Thyroid gland (tissue), 4 donors: Measurements from ENCODE around the gene SCN1A.

Experiments
- POLR2A ChIP-seq, 2 donors: fragments of 450-650 bp; IDR thresholded peaks; one replicate each; pipeline ENCODE4 v1.6.1; 2017; ENCODE audit warnings: antibody characterized with exemption in 2 of 2, mild to moderate bottlenecking in 2 of 2, moderate library complexity in 1 of 2
- TF ChIP-seq, protein P1 (sequence below), 6 experiments: fragments of 200-600 bp in 3 of 6; fragments of 450-650 bp in 3 of 6; sonication (generic) in 3 of 6; IDR thresholded peaks; one replicate each; pipeline ENCODE4 v1.5.1; 2016 to 2019; ENCODE audit warnings: antibody characterized with exemption in 6 of 6, mild to moderate bottlenecking in 2 of 6, inconsistent platforms in 1 of 6, moderate library complexity in 1 of 6

DNA sequence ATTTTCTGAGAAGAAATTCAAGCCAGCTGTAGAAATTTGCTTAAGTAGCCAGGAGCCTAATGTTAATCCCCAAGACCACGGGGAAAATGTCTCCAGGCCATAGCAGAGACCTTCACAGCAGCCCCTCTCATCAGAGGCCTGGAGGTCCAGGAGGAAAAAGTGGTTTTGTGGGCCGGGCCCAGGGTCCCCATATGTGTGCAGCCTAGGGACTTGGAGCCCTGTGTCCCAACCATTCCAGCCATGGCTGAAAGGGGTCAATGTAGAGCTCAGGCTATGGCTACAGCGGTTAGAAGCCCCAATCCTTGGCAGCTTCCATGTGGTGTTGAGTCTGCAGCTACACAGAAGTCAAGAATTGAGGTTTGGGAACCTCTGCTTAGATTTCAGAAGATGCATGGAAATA is 160.1 kb downstream of the SCN1A start:
- TF ChIP-seq, protein P1, sequence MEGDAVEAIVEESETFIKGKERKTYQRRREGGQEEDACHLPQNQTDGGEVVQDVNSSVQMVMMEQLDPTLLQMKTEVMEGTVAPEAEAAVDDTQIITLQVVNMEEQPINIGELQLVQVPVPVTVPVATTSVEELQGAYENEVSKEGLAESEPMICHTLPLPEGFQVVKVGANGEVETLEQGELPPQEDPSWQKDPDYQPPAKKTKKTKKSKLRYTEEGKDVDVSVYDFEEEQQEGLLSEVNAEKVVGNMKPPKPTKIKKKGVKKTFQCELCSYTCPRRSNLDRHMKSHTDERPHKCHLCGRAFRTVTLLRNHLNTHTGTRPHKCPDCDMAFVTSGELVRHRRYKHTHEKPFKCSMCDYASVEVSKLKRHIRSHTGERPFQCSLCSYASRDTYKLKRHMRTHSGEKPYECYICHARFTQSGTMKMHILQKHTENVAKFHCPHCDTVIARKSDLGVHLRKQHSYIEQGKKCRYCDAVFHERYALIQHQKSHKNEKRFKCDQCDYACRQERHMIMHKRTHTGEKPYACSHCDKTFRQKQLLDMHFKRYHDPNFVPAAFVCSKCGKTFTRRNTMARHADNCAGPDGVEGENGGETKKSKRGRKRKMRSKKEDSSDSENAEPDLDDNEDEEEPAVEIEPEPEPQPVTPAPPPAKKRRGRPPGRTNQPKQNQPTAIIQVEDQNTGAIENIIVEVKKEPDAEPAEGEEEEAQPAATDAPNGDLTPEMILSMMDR (IDR thresholded peaks at IDR 0.05): no peak
- no peak for TF ChIP-seq POLR2A (IDR thresholded peaks at IDR 0.05)
